HK-2 (cell line): ENCODE measurements around the gene PHF21B.
"Not testable (repeated sequence)": the region's sequence is repeated elsewhere in the genome, so short reads cannot be mapped to it uniquely, and the experiment has no call there.

Source experiments
- DNase-seq: peaks from one replicate; pipeline ENCODE4 v3.0.0-alpha.2; 2018; ENCODE audit not compliant: unreplicated experiment

Gene PHF21B

DNA sequence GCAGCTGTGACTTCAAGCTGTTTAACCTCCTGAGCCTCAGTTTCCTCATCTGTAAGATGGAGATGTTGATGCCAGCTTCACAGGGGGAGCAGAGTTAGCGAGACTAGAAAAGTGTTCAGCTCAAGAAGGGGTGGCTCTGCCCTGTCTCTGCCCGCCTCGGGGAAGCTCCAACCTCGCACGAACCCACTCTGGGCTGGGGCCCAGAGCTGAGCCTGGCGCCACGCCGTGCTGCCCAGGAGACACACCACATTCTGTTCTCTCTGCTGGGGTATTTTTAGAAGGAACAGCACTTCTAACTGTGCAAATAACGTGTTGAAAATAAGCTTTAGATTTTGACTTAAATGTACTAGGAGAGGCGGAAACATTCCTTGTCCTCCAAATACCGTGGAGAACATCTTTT, 74.1 kb downstream of the PHF21B start:
- DNase-seq: no peak

DNA sequence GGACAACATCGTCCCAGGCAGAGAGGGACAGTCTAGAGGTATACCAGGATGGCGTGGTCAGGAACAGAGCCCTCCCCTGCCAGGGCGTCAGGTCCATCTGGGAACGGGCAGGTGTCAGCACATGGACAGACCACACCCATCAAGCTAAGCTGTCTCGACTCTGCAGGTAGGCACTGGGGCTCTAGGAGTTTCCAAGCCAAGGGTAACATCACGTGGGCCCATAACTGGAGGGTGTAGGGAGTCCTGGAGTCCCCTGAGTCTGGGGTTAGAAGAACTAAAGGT, 75.4 kb downstream of the PHF21B start:
- no peak for DNase-seq

DNA sequence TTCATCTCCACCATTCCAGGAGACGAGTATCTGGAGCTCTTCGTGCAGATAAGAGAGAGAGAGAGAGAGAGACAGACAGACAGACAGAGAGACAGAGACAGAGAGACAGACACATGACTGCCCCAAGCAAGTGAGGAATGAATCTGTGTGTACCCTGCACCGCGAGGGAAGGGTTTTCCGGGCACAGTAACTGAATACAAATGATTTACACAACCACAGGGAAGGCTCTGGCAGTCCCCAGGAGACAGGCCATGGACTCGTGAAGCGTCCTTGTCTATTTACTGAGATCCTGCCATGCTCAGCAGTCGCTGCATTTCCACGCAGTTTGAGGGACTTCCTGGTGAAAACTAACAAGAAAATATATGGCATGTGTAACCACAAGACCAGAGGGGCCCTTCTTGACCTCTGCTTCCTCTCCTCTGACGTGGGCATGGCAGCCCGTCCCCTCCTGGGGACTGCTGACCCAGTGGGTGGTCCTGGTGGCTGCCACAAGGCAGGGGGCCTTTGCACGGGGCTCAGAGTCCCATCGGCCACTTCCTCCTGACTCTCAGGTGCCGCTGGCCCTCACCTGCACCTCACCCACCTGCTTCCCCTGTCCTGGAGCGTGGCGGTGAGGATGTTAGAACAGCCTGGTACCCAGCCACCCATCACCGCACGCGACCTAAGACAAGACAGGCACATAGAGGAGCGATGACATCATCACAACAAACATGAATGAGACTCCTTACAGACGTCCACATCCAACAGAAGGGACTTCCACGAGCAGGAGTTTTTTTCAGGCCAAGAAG, 75.9 kb downstream of the PHF21B start:
- no peak for DNase-seq

DNA sequence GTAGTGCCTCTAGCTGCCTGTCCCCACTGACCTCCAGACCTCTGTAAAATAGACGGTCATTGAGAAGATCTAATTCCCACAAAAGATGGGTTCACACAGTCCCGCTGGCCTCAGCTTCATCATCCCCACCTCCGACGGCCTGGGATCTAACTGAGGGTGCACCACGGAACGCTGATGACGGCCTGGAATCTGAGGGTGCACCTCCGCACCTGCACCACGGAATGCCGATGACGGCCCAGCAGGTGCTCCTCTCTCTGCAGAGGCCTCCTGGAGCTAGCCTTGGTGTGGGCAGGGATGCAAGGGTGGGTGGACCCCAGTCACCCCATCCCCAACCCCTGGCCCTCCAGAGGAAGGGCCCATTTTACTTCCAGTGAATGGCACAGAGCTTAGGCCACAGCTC, 77.3 kb downstream of the PHF21B start:
- no peak for DNase-seq

DNA sequence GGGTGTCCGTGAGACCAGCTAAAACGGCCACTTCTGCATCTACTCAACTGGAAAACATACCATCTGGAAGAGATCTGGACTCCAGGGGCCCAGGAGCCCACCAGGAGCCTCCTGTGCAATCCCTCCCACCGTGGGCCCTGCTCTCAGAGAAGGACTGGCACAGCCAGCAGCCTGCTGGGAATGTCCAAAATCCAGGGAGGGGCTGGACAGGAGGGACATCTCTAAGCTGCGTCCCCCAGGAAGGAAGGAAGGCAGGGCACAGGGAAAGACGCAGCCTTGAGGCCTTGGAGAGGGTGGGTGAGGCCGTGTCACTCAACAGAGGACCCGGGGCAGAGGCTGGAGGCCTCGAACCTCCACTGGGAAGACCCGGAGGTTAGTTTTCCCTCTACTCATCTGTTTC, 78.0 kb downstream of the PHF21B start:
- no peak for DNase-seq

DNA sequence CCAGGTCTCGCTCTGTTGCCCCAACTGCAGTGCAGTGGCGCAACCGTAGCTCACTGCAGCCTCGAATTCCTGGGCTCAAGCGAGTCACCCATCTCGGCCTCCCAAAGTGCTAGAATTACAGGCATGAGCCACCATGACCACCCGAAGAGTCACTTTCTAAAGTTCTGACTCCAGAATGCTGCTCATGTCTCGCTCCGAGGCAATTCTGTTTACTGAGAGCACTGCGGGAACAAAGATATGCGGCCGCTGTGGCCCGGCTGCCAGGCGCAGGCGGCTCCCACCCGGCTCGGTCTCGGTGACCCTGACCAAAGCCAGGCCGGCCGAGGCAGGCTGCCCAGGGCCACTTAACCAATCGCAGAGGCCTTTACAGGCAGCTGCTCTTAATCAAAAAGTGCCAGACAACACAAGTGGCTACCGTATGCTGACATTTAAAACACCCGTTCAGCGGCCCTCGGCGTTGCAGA, 78.7 kb downstream of the PHF21B start:
- DNase-seq: no peak

DNA sequence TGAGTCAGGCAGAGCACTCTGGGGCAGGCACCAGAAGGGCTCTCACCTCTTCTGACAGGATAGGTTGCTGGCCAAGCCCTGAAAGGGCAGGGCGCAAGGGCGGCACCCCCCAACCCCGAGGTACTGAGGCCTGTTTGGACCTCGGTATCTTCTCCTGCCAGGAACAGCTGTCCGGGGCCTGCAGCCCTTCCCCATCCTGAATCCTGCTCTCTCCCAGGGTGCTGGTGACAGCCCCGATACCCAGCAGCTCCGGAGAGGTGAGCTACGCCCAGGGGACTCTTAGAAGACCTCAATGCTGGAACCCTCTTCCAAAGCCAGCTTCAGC, 79.1 kb downstream of the PHF21B start:
- DNase-seq: no peak

DNA sequence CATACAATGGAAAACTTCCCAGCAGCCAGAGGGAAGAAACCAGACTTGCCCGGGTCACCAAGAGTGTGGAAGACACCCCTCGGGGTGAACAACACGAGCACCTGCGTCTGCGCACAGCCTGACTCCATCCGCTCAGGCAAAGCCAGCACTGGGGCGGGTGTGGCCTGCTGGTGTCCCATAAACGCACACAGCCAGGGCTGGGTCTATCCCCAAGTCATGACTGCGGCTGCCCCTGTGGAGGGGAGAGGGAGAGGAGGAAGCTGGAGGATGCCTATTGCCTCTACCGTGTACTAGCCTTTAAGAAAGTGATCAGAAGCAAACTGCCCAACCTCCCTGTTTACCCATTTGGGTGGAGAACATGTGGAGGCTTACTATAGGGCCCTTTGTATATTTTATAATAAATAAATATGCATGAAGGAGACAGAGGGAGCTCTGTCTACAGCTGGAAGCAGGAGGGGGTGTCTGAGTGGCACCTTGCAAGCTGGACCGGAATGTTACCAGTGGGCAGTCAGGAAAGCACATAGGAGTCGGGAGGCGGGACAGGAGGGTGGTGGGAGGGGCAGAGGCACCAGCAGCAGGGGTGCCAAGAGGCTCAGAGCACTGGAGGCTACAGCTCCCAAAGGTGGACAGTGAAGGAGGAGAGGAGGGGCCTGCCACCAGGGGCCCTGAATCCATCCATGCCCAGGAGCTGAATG, 79.6 kb downstream of the PHF21B start:
- DNase-seq: no peak

DNA sequence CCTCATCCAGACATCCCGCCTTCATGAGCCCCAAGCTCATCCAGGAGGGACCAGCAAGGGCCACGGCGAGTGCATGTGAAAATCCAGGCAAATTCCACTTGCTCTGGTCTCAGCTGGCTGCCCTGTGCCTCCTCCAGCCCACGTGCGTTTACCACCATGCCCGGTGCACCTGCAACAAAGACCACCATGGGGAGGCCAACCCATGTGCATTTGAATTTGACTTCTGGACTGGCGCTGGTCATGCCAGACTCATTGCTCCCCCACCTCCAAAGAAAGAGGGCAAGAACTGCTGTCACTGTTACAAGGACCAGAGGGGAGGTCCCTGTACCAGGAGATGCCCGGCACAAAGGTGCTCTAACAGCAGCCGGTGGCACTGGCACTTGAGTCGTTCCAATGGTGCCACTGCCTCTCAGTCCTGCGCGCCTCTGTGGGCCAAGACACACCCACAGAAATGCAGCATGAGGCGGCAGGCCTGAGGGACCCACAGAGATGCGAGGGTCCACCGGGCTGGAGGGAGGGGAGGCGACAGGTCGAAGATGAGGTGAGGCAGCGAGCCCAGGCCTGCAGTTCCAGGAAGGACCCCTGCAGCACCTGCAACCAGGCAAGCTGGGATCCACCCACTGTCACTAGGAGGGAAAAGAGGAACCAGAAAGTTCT, 80.3 kb downstream of the PHF21B start:
- no peak for DNase-seq

DNA sequence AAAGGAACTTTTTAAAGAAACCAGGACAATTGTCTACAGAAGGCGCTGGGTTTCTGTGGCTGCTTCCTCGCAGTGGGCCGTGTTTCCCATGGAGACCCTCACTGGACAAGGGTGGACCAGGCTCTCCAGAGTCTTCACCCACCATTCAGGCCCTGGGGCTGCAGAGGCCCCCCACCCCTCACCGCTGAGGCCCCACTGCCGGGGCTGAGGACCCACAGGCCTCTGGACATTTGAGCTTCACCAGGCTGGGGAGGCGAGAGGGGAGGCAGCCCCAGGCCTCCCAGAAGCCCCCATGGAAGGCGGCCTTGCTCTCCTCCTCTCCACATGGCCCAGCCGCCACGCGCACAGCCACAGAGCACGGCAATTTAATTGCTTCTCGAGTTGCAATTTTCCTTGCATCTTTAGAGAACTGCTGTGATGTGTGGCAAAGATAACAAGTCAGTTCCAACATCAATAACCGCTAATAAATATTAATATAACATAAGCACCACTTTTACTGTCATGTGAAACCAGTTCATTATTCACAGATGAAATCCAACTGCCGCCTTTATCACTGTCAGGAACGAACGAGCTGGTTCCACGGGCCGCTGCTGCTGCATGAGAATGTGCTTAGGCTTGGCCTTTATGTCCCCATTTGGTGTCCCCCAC, 81.0 kb downstream of the PHF21B start:
- DNase-seq: no peak

DNA sequence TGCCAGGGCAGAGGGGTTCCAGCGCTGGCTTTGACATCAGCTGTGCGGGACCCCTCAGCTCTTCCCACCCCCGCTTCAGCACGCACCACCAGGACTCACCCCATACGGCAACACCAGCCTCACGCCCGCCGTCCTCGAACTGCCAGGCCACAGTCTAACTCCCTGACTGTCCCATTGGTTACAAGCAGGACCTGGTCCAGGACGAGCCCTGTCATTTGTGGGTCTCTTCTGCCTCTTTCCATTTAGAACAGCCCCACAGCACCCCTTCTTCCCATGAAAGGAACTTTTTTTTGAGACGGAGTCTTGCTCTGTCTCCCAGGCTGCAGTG, 81.7 kb downstream of the PHF21B start:
- DNase-seq: no peak

DNA sequence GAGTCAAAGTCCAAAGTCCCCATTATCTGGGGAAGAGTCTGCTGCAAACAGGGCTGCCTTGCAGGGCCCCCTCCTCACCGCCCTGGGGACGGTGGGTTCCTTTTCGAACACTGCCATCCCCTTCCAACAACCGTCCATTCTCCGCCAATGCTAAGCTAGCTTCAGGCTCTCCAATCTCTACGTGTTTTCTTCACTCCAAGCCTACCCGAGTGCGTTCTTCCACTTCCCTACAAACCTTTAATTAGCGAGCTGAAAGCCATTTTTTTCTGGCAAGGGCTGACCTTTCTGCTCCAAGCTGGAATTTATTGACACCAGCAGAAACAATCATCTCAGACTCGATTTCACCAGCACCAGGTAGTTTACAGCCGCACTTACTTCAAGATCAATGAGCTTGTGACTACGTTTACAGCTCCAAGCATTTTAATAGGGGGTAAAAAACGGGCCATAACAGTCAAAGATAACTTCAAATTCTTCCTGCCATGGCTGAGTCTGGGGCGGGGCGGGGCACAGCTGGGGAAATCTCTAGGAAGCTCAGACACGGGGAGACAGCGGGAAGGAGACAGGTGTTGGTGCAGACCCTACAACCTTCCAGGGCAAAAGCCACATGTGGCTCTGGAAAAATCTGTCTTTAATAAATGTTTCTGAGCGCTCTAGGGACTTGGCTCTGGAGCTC, 82.2 kb downstream of the PHF21B start:
- no peak for DNase-seq

DNA sequence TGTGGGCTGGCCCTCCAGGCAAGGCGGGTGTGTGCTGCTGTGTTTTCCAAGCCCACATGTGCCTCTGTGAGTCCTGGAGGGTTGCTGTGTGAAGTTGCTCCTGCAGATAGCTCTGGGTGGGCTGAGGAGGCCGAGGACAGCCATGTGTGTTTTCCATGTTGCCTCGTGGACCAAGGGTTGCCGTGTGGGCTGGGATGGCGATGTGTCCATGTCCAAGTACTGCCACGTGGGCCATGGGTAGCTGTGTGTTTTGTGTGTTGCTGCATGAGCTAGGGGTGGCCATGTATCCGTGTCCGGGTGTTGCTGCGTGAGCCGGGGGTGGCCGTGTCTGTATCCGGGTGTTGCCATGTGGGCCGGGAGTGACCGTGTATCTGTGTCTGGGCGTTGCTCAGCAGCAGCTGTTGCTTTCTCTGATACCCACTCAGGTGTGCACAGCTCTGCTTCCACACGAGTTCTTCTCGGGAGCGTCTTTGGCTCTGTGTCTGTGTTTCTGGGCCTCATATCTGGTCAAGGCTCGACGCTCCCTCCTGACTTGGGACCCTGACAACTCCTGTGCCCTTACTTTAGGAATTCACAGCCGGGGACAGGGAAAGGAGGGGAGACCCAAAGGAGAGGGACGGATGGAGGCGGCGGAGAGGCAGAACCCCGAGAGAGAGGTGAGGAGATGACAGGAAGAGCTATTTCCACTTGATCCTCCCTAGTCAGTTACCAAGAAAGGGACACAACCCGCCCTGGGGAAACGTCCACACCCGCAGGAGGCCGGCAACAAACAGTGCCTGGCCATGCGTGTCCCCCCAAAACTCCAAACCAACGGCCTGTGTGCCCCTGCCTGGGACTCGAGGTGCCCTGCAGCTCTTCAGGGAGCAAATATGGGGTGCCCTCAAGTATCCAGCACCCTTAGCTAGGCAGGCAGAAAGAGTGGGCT, 83.1 kb downstream of the PHF21B start:
- no peak for DNase-seq

DNA sequence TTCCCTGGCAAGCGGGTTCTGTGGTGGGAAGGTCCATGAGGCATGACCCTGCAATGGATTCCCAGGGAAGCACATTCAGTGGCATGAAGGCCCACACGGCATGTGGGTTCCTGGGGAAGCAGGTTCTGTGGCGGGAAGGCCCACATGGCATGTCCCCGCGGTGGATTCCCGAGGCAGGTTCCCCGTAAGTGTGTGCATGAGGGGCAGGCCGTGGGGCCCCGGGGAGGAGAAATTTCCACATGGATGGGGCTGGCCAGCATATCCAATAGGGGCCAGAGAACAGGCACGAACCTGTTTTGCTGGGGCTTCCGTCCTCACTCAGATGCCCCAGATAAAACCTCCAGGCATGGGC, 83.7 kb downstream of the PHF21B start:
- no peak for DNase-seq

DNA sequence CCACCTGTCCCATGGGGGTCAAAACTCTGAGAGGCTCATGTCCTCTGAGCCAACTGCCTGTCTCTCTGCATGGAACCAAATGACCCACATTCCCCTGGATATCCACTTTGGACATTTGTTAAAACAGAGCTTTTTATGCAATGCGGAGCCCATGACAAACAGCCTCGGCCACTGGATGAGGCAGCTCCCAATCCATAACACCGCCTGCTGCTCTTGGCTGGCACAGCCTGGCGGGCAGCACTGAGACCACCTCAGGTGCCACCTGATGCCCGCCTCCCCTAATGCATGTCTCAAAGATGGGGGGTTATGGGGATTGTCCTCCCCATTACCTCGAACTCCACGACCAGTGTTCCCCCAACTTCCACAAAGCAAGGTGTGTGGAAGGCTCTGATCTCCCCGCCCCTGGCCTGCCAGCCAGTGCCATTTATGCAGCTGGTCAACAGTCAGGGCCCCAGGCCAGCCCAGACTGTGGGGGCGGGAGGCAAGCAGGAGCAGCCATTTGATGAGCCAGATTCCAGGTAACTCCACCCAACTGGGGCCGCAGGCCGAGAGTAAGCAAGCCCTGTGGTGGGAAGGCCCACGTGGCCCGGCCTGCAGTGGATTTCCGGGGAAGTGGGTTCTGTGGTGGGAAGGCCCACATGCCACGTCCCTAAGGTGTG, 84.2 kb downstream of the PHF21B start:
- no peak for DNase-seq

DNA sequence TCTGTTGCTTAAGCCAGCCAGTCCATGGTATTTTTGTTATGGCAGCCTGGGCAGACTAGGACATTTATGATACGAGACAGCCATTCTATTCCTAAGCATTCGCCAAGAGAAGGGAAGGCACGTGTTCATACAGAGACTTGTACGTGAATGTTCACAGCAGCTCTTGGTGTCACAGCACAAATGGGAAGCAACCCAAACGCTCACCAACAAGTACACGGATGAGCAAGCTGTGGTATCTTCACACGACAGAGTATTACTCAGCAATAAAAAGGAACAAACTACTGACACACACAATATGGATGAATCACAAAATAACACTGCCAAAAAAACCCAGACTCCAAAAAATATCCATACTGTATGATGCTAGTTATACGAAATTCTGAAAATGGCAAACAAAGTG, 85.1 kb downstream of the PHF21B start:
- DNase-seq: no peak

DNA sequence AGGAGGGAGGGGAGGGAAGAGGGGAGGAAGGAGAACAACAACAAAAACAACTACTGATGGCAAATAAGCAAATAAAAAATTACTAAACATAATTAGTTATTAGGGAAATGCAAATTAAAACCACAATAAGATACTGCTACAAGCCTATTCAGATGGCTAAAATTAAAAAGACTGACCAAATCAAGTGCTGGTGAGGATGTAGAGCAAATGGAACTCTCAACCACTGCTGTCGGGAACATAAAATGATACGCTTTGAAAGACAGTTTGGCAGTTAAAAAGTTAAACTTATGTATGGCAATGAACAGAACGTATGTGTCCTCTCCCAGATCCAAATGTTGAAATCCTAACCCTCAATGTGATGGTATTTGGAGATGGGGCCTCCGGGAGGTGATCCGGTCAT, 85.7 kb downstream of the PHF21B start:
- no peak for DNase-seq

DNA sequence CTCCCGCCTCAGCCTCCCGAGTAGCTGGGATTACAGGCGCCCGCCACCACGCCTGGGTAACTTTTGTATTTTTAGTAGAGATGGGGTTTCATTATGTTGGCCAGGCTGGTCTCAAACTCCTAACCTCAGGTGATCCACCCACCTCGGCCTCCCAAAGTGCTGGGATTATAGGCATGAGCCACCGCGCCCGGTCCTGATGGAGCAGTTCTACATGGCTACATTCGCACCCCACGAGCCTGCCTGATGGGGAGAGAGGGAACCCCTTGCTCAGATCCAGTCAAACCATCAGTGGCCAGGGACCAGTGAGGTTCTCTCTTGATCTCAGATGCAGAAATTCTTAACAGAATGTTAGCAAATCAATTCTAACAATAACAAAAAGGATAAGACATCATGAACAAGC, 88.0 kb downstream of the PHF21B start:
- DNase-seq: not testable (repeated sequence)

DNA sequence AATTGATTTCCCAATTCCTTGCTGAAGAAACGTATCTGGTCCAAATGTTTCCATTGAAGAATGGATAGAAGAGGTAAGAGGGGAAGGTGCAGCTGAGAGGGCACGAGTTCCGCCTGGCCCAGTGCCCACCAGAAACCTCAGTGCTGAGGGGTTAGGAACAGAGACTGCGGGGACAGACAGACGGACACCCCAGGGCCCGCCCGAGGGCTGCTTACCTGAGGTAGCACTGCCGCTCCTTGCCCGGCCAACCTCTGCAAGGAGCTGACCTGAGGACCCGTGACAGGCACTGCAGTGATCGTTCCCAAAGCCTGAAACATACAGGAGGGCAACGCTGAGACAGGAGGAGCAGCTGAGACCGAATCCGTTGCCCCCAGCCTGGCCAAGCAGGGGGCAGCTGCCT, 89.6 kb downstream of the PHF21B start:
- no peak for DNase-seq

DNA sequence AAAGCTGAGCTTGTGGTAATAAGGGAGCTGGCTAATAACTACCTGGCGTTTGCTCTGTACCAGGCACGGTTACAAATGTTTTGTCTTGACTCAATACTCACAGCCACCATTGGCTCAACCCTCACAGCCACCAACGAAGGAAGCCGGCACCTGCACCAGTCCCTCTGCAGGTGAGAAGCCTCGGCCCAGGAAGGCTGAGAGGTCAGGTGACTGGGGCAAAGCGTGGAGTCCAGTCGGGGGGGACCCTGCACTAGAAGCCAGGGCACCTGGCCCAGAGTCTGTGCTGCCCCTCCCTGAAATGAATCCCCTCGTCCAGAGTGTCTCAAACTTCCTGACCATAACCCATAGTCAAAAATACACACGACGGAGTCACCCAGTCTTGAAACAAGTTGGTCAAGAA, 90.1 kb downstream of the PHF21B start:
- no peak for DNase-seq

DNA sequence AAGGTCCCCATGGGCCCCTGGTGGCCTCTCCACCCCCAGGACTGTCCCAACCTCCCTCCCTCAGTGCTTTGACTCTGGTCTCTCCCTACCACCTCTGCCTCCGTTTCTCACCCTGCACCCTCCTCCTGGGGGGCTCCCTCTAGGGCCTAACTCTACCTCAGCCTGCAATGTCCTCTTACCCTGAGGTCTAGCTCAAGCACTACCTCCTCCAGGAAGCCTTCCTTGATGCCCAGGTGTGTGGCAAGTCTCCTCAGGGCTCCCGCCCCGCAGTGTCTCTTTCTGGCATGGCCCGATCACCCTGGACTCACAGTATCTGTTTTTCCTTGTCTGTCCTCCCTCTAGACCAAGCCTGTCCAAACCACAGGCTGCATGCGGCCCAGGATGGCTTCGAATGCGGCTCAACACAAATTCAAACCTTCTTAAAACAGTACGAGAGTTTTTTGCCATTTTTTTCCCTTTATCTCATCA, 90.8 kb downstream of the PHF21B start:
- DNase-seq: no peak
